Heart left ventricle (tissue), 13 donors: ENCODE data around the gene SEL1L2.

ENCODE experiments used
- POLR2A ChIP-seq, 2 donors: fragments of 450-650 bp; IDR thresholded peaks; one replicate each; pipeline ENCODE4 v1.6.1; 2017; ENCODE audit warnings: antibody characterized with exemption in 2 of 2, mild to moderate bottlenecking in 2 of 2, moderate library complexity in 2 of 2
- TF ChIP-seq, protein P1 (sequence below), 12 donors: fragments of 200-600 bp; sonication (generic) in 4 of 12; IDR thresholded peaks; one replicate each; pipeline versions ENCODE4 v1.5.0 to v1.8.0; 2018 to 2022; ENCODE audit warnings: antibody characterized with exemption in 12 of 12, mild to moderate bottlenecking in 5 of 12
- donor health status: ischemic (EF 13 %, LVEDD 7.1; RV severe dilation, severe dysfunction).
- donor health status: DM: no; HTN: yes; CAD: no.
- donor health status: DM: no; HTN: no; CAD: no.
- donor health status: ischemic (EF 25% LVEDD 6.9; RV normal size, moderate dysfunction).
- donor health status: ischemic (EF 25% LVEDD 5.7; RV mildly dilated, moderate dysfunction).
- donor health status: ischemic (EF 35%, LVEDD 5.7; RV mildly dilated, moderate dysfunction).
- donor health status: nonischemic (EF 11% LVEDD 7.7; RV severe dilation, severe dysfunction).
- donor health status: DM: yes; HTN: yes; CAD: no.
- donor health status: PGD.
- donor health status: ischemic (EF 29% LVEDD 5.4; RV normal size, mild dysfunction).
- donor health status: nonischemic (EF 23%, LVEDD 6.1; RV moderate dilation, normal function).

GRCh38 chr20:13831476-13831875, 158.9 kb downstream of the SEL1L2 start:
- TF ChIP-seq, protein P1, sequence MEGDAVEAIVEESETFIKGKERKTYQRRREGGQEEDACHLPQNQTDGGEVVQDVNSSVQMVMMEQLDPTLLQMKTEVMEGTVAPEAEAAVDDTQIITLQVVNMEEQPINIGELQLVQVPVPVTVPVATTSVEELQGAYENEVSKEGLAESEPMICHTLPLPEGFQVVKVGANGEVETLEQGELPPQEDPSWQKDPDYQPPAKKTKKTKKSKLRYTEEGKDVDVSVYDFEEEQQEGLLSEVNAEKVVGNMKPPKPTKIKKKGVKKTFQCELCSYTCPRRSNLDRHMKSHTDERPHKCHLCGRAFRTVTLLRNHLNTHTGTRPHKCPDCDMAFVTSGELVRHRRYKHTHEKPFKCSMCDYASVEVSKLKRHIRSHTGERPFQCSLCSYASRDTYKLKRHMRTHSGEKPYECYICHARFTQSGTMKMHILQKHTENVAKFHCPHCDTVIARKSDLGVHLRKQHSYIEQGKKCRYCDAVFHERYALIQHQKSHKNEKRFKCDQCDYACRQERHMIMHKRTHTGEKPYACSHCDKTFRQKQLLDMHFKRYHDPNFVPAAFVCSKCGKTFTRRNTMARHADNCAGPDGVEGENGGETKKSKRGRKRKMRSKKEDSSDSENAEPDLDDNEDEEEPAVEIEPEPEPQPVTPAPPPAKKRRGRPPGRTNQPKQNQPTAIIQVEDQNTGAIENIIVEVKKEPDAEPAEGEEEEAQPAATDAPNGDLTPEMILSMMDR (IDR thresholded peaks at IDR 0.05) = no peak
- TF ChIP-seq POLR2A (IDR thresholded peaks at IDR 0.05) = no peak
